GM19025 (cell line): ENCODE measurements around the gene WDR45.

ENCODE experiments used
- ATAC-seq: cut with Tn5 transposase; IDR thresholded peaks from one replicate; pipeline ENCODE4 v1.9.1; 2021; ENCODE audit warnings: mild to moderate bottlenecking, low read depth, moderate library complexity; ENCODE audit not compliant: unreplicated experiment

The WDR45 gene

GRCh38 chrX:49053223-49054072 is 26.2 kb downstream of the WDR45 start:
- ATAC-seq: peak; percentile 51

- no peak for ATAC-seq
Measured at GRCh38 chrX:49043987-49044281, 35.8 kb downstream of the WDR45 start.

- peak; percentile 93 for ATAC-seq
Measured at GRCh38 chrX:49043220-49043986, 36.3 kb downstream of the WDR45 start, which contains the start of gene TFE3. TFE3 (minus strand) TSS chrX:49043357; CDS start chrX:49043226, 131 bp downstream.

GRCh38 chrX:49042581-49043219 is 37.0 kb downstream of the WDR45 start:
- no peak for ATAC-seq

- ATAC-seq: no peak
Measured at GRCh38 chrX:49041744-49042580, 37.7 kb downstream of the WDR45 start.

- no peak for ATAC-seq
Measured at GRCh38 chrX:49040376-49040955, 39.2 kb downstream of the WDR45 start.

- no peak for ATAC-seq
Measured at GRCh38 chrX:49039598-49040375, 39.9 kb downstream of the WDR45 start.

GRCh38 chrX:49037883-49038475 is 41.7 kb downstream of the WDR45 start:
- no peak for ATAC-seq

GRCh38 chrX:49030283-49030682 is 49.4 kb downstream of the WDR45 start:
- no peak for ATAC-seq

- ATAC-seq: no peak
Measured at GRCh38 chrX:49029876-49030275, 49.8 kb downstream of the WDR45 start.
